C4-2B (cell line): ENCODE results near the gene AACS.
"Not testable (repeated sequence)": the region's sequence is repeated elsewhere in the genome, so short reads cannot be mapped to it uniquely, and the experiment has no call there.

ENCODE experiments used
- H3K27ac ChIP-seq: fragments of 450-650 bp; 2 replicates; pipeline ENCODE4 v1.5.1; 2017
- CTCF ChIP-seq: fragments of 450-650 bp; conservative IDR thresholded peaks from 2 replicates; pipeline ENCODE4 v1.5.1; 2017; ENCODE audit warnings: mild to moderate bottlenecking
- ZFX ChIP-seq: fragments of 450-650 bp; IDR thresholded peaks from 2 replicates; pipeline ENCODE4 v1.6.1; 2017

Gene AACS

GRCh38 chr12:125056306-125056705 lies 8.9 kb upstream of the AACS start:
- TF ChIP-seq ZFX = no peak
- no peak for TF ChIP-seq CTCF

GRCh38 chr12:125057708-125058107 lies 7.5 kb upstream of the AACS start:
- TF ChIP-seq CTCF (no peak), ZFX (no peak)
- H3K27ac ChIP-seq = no peak overlapping the region

More at GRCh38 chr12:125056306-125056705, 8.9 kb upstream of the AACS start:
- no peak overlapping the region for H3K27ac ChIP-seq

- no peak overlapping the region for H3K27ac ChIP-seq
- TF ChIP-seq ZFX = no peak
- TF ChIP-seq CTCF = no peak
Observed at GRCh38 chr12:125061229-125061628, 4.0 kb upstream of the AACS start.

GRCh38 chr12:125063522-125063921 lies 1.7 kb upstream of the AACS start:
- not testable (repeated sequence) for H3K27ac ChIP-seq

- no peak overlapping the region for H3K27ac ChIP-seq
- TF ChIP-seq ZFX (no peak), CTCF (no peak)
Observed at GRCh38 chr12:125064492-125064891, 743 bp upstream of the AACS start.

GRCh38 chr12:125065919-125066570 lies 810 bp downstream of the AACS start:
- peak overlapping the region; percentile 88 for H3K27ac ChIP-seq
- no peak for TF ChIP-seq CTCF
- TF ChIP-seq ZFX = no peak

- H3K27ac ChIP-seq = no peak overlapping the region
Observed at GRCh38 chr12:125068391-125068790, 3.2 kb downstream of the AACS start.

More at GRCh38 chr12:125068391-125068790, 3.2 kb downstream of the AACS start:
- TF ChIP-seq CTCF = no peak
- no peak for TF ChIP-seq ZFX
